RWPE1 (cell line): ENCODE measurements around the gene DDX24.

Source experiments
- CTCF ChIA-PET: fragments of 350-600 bp; sonication (Branson Sonifier 250); formaldehyde crosslinking; extraction: SDS; loops from one replicate; lab custom pipeline; 2021; lab: Yijun Ruan, JAX
- POLR2A ChIA-PET: fragments of 400-600 bp; formaldehyde crosslinking; extraction: SDS; loops from one replicate; lab custom pipeline; 2020; ENCODE audit warnings: antibody characterized with exemption; ENCODE audit not compliant: low non-redundant PET; lab: Yijun Ruan, JAX
- DNase-seq: peaks from one replicate; pipeline ENCODE4 v3.0.0; 2012; ENCODE audit warnings: low spot score
- H3K27ac ChIP-seq: fragments of 450-650 bp; 2 replicates; pipeline ENCODE4 v1.5.1; 2017
- TF ChIP-seq, protein P1 (sequence below): fragments of 450-650 bp; conservative IDR thresholded peaks from 2 replicates; pipeline ENCODE4 v1.5.1; 2017; ENCODE audit warnings: low read depth, mild to moderate bottlenecking

The DDX24 gene

DNA sequence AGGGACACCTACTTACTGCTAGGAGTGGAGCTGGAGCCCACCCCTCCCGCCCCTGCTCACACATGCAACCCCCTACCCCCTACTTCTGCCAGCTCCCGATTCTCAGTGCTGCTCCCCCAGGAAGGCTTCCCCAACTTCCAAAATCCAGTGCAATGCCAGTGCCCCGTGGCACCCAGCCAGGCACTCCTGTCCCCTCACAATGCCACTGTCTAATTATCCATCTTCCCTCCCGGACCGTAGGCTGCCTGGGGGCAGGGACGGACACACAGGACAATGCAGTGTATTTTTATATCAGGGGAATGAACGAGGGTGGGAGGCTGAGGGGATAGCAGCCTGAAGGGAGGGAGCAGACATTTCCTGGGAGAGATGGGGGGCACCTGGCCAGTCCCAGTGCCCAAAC lies 42.5 kb downstream of the DDX24 start:
- CTCF ChIA-PET: interaction anchor here (1.0 kb wide), 1 partner anchor 98 kb away, joined by 3 read pairs; no protein-coding TSS in a partner anchor
- DNase-seq: no peak
- TF ChIP-seq, protein P1, sequence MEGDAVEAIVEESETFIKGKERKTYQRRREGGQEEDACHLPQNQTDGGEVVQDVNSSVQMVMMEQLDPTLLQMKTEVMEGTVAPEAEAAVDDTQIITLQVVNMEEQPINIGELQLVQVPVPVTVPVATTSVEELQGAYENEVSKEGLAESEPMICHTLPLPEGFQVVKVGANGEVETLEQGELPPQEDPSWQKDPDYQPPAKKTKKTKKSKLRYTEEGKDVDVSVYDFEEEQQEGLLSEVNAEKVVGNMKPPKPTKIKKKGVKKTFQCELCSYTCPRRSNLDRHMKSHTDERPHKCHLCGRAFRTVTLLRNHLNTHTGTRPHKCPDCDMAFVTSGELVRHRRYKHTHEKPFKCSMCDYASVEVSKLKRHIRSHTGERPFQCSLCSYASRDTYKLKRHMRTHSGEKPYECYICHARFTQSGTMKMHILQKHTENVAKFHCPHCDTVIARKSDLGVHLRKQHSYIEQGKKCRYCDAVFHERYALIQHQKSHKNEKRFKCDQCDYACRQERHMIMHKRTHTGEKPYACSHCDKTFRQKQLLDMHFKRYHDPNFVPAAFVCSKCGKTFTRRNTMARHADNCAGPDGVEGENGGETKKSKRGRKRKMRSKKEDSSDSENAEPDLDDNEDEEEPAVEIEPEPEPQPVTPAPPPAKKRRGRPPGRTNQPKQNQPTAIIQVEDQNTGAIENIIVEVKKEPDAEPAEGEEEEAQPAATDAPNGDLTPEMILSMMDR: no peak
- POLR2A ChIA-PET: no interaction called here
- H3K27ac ChIP-seq: no peak overlapping the region

GRCh38 chr14:94037954-94038353 lies 43.0 kb downstream of the DDX24 start:
- DNase-seq: no peak
- H3K27ac ChIP-seq: no peak overlapping the region
- TF ChIP-seq, protein P1: no peak
- CTCF ChIA-PET: no interaction called here
- POLR2A ChIA-PET: no interaction called here

- peak; percentile 75 for DNase-seq
- POLR2A ChIA-PET: no interaction called here
- H3K27ac ChIP-seq: no peak overlapping the region
- CTCF ChIA-PET: interaction anchor here (0.6 to 2.6 kb wide), 9 partner anchors 9 to 213 kb away, joined by 3 to 14 read pairs (median 4); no protein-coding TSS in a partner anchor
- TF ChIP-seq, protein P1: peak; percentile 78
Observed at GRCh38 chr14:94036313-94037167, 44.5 kb downstream of the DDX24 start.

DNA sequence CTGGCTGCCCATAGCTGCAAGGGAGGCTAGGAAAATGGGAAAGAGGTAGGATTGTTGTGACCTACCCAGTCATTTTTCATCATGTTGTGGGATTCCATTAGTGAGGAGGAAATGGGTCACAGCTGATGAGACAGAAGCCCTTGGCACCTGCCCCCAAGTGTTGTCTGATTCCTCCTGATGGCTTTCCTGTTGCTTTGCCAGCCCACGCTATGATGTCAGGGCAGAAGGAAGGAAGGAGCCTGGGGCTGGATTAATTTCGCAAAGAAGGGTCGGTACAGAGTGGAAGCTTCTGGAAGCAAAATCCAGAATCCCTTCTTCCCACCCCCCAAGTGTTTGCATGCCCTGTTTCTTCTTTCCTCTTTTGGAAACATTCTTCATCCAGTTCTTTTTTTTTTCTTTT lies 46.1 kb downstream of the DDX24 start:
- CTCF ChIA-PET: interaction anchor here (0.7 to 2.6 kb wide), 2 partner anchors 97 to 102 kb away, joined by 3 to 14 read pairs; no protein-coding TSS in a partner anchor

DNA sequence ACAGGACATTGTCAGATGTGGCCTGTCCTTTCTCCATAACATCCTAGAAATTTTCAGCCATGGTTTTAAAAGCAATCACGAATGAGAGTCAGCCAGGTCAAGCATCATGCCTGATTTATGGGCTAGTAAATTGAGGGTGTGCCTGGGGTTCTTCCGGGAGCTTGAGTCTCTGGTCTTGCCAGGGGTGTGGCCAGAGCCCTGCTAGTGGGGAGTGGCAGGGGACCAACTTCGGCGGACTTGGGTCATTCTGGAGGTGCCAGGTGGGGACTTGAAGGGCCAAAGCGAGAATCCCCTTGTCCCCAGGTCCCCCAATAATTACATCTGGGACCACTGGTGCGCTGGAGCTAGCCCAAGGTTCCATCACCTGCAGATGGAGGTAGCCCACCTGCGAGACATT lies 49.1 kb downstream of the DDX24 start:
- CTCF ChIA-PET: no interaction called here
- no peak for DNase-seq
- POLR2A ChIA-PET: no interaction called here
- no peak overlapping the region for H3K27ac ChIP-seq
- TF ChIP-seq, protein P1: no peak

More for the DNA sequence above, 46.1 kb downstream of the DDX24 start:
- H3K27ac ChIP-seq: no peak overlapping the region
- TF ChIP-seq, protein P1: no peak
- DNase-seq: no peak
- POLR2A ChIA-PET: no interaction called here

GRCh38 chr14:94031161-94031882 lies 49.7 kb downstream of the DDX24 start:
- ChIA-PET CTCF (no interaction called here), POLR2A (no interaction called here)
- DNase-seq: no peak
- TF ChIP-seq, protein P1: no peak
- H3K27ac ChIP-seq: no peak overlapping the region
